ENCODE data around the gene BBS1. TPM values are rescaled to one million over a fixed set of nuclear protein-coding genes. Genes with fewer than 3 reads are reported as not detected.

The BBS1 gene
- total RNA-seq, 1 experiment from 2014 or later, result 29.8 TPM

- no peak overlapping the region for H3K9ac ChIP-seq (ENCODE audit: low read length)
- peaks cover 6 to 15% of the 10 kb centered on the region in 2 experiments; a peak in 1 of 4 replicates for H3K4me1 ChIP-seq (ENCODE audit: control insufficient read depth in 1 of 2, insufficient read depth in 2 of 2, low read length in 2 of 2)
- peaks cover 6% of the 10 kb centered on the region; the same call in 1 of the 2 replicates for H3K79me2 ChIP-seq (ENCODE audit: insufficient read depth, low read length)
- intact Hi-C loops (cut with micrococcal nuclease), result no loop called here
- no peak for DNase-seq (ENCODE audit: low read depth, low spot score)
- peaks cover 8 to 10% of the 10 kb centered on the region in 2 experiments; a peak in 2 of 4 replicates for H3K36me3 ChIP-seq (ENCODE audit: control insufficient read depth in 1 of 2, insufficient read depth in 2 of 2, low read length in 2 of 2)
- H3K27ac ChIP-seq (ENCODE audit: low read depth, low read length), result no peak overlapping the region
- no peaks in the 10 kb centered on the region for H3K9me2 ChIP-seq (ENCODE audit: insufficient read depth)
- ATAC-seq, result no peak
- H4K20me1 ChIP-seq (ENCODE audit: insufficient read depth), result no peaks in the 10 kb centered on the region
- no peak for TF ChIP-seq ZNF274 (IDR thresholded peaks at IDR 0.05; ENCODE audit: low read depth, low read length)
- TF ChIP-seq ZBTB33 (IDR thresholded peaks at IDR 0.05; ENCODE audit: extremely low read depth, insufficient replicate concordance, low read length), result no peak
- TF ChIP-seq POLR2AphosphoS5 (IDR thresholded peaks at IDR 0.05; ENCODE audit: low read depth, low read length), result no peak
- no peak for TF ChIP-seq SIN3A (IDR thresholded peaks at IDR 0.05; ENCODE audit: low read depth)
- no peak for TF ChIP-seq SP1 (IDR thresholded peaks at IDR 0.05; ENCODE audit: low read depth)
- no peak for TF ChIP-seq SRF (IDR thresholded peaks at IDR 0.05; ENCODE audit: low read depth)
- TF ChIP-seq, protein P1, sequence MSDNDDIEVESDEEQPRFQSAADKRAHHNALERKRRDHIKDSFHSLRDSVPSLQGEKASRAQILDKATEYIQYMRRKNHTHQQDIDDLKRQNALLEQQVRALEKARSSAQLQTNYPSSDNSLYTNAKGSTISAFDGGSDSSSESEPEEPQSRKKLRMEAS (IDR thresholded peaks at IDR 0.05), result no peak
- no peaks in the 10 kb centered on the region for H3K9me3 ChIP-seq (ENCODE audit: control insufficient read depth in 1 of 2, insufficient read depth in 1 of 2, low read depth in 1 of 2, low read length in 2 of 2)
- no peak overlapping the region for H3K4me2 ChIP-seq (ENCODE audit: low read length)
- H2AFZ ChIP-seq (ENCODE audit: low read depth, low read length, poor library complexity, severe bottlenecking), result no peak overlapping the region
- no peaks in the 10 kb centered on the region for H3K27me3 ChIP-seq (ENCODE audit: insufficient read depth, low read length)
- BruUV-seq (replicated peaks), result no TSS peak
- H3K4me3 ChIP-seq (replicated peaks in 1 of 2; ENCODE audit: low read depth in 1 of 2, low read length in 2 of 2), result no peak overlapping the region
- RAD21 ChIA-PET (ENCODE audit: low non-redundant PET in 1 of 2, low total read pairs in 2 of 2, uncharacterized antibody in 2 of 2, unreplicated experiment in 2 of 2), result no interaction called here
- POLR2A ChIA-PET, result no interaction called here
- CTCF ChIA-PET, result interaction anchor here (0.9 kb wide), 1 partner anchor 91 kb away, joined by 3 read pairs; no protein-coding TSS in a partner anchor
These were observed 34.1 kb upstream of the BBS1 start for GRCh38 chr11:66476173-66476840.
